Esophagus mucosa (tissue), 1 donor: ENCODE results near the gene HOTAIR. TPM values are rescaled to one million over a fixed set of nuclear protein-coding genes. Genes with fewer than 3 reads are reported as not detected.

Experiments
- ATAC-seq: fragments of 200-7000 bp; cut with Tn5 transposase; one replicate; pipeline ENCODE4 v1.9.1; 2020
- total RNA-seq: library from RNA; stranded (reverse); gene quantifications from one replicate; pipeline ENCODE4 v1.2.4, GENCODE V29; 2023
- donor health status: DM: yes; HTN: yes; CAD: no.

HOTAIR gene
- total RNA-seq, 1 donor from 2014 or later = not detected

DNA sequence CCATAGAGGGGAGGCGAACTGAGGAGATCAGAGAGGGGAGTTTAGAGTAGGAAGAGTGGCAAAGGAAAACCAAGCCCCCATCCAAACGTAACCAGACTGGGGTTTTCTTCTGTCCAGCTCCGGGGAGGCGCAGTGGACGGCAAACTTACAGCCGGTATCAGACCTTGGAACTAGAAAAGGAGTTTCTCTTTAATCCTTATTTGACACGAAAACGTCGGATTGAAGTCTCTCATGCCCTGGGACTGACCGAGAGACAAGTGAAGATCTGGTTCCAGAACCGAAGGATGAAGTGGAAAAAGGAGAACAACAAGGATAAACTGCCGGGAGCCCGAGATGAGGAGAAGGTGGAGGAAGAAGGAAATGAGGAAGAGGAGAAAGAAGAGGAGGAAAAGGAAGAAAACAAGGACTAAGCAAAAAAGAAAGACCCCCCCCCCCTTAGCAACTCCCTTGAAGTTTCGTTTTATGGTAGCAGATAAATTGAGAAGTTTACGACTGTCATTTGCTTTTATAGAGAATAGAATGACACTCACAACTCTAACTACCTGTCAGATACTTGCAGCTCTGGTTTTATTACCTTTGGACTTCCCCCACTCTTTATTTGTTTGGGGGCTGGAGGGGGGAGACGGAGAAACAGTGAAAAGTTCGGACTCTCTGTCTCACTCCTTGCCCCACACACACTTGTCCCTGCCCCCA is 36.4 kb upstream of the HOTAIR start:
- ATAC-seq = no peak

DNA sequence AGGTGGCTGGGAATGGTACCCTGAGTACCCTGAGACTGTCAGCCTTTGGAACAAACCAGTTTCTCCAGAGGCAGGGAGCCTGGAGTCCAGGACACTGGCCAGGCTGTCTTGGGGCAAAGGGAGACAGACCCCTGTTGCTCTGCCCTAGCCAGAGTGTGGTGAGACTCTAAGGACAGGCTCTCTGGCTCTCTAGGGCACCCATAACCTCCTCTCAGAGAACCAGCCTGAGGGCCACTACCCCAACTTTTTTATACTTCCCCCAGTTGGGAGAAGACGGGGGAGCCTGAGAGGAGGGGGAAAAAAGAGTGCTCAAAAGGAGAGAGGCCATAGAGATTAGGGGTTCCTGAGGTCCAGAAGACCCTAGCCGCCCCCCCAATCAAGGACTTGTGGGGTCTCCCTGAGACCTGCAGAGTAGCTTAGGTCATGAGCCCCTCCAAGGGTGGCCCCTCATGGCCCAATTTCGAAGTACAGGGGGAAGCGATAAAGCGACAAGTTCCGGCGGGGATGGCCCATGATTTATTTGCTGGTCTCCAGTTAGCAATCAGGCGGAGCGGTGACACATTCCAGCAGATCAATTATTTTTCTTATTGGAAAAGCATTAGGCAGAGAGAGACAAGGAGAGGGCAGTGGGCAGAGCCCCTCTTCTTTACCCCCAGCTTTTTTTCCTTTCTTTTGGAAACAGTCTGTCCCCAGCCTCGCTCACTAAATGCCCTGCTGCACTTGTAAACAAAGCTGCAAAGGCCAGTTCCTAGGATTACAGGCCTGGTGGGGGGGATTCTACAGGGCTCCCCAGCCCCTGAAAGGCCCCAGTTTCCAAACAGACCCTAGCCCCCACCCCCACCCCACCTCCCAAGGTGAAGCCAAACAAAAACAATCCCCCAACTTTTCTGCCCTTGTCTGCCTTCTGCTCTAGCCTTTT is 35.6 kb upstream of the HOTAIR start:
- no peak for ATAC-seq

DNA sequence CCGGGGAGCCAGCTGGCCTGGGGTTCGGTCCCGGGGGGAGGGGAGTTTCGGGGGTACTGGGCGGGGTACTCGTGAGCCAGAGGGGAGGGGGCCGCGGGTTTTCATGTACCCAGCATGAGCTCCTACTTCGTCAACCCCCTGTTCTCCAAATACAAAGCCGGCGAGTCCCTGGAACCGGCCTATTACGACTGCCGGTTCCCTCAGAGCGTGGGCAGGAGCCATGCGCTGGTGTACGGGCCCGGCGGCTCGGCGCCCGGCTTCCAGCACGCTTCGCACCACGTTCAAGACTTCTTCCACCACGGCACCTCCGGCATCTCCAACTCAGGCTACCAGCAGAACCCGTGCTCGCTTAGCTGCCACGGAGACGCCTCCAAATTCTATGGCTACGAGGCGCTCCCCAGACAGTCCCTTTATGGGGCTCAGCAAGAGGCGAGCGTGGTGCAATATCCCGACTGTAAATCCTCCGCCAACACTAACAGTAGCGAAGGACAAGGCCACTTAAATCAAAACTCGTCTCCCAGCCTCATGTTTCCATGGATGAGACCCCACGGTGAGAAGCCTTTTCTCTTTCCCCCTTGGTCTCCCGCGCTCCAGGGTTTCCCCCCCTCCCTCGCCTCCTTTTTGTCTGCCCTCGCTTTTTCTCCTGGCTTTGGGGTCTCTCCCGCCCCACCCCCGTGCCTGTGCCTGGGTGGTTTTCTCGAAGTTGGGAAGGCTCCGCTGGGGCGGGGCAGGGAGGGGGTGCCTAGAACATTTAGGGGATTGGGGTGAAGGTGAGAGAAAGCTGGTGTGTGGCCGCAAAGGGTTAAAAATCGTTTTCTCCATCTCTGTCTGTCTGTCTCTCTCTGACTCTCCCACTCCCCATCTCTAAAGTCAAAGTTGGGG is 34.7 kb upstream of the HOTAIR start:
- ATAC-seq = peak; percentile 30

DNA sequence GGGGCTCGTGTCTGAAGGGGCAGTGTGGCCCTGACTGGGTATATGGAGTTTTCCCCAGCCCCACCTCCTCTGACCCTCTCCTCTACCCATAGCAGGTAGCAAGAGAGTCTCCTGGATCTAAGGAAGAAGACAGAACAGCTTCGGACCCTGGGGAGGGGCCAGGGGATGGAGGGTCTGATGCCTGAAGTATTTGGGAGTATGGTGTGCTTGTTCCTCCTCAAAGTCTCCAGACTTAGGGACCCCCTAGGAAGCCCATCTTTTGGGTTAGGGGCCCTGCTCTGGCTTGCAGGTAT is 33.5 kb upstream of the HOTAIR start:
- no peak for ATAC-seq

DNA sequence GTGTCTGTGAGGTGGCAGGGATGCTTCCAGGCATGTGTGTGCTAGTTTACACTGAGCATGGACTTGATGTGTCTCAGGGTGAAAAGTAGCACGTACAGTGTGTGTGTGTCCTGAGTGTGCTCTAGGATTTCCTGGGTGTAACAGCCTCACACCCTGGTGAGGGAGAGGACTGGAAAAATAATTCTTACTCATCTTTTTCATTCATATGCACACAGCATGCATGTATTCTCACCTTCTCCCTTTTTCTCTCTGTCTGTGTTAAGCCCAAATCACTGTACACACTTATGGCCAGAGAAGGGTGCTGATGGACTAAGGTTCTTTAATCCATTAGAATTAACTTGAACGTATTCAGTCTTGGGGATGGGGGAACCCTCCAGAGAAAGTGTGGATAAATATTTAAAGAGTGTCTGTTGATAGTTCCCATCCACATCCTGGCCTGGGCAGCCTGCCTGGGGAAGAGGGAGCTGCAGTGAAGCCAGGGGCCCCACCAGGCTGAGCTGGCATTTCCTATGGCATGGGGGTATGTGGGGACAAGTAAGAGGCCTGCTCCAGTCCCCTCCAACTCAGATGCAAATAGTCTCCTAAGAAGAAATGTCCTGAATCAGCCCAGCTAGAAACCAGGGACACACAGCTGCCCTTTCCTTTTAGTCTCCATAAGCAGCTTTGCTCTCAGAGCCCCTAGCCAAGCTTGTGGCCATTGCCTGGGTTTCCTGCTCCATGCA is 32.9 kb upstream of the HOTAIR start:
- ATAC-seq = no peak

DNA sequence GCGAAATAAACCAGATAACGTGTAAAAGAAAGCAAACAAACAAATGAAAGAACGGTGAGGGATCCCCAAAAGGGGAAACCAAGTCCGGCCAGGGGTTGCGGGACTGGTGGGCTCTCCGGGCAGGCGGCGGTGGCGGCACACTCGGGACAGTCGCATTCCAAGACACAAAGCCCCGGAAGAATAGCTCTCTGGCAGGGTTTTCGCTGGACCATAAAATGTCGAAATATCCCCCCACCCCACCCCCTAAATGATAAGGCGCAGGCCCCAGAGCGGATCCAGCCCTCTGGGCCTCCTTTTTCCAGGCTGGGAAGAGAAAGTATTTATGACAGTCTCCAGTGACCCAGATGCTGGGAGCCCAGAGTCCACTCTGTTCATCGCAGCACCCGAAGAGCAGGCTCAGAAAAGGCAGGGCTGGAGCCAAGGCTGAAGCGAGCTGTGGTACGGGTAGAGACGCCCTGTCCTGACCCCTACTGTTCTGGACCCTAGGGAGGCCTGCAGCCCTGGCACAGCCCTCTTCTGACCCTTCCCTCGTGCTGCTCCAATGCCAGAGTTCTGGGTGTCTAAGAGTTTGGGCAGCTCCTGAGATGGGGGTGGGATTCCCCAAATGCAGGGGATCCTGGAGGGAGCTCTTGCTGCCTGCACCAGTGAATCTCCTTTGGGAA is 31.9 kb upstream of the HOTAIR start:
- no peak for ATAC-seq

DNA sequence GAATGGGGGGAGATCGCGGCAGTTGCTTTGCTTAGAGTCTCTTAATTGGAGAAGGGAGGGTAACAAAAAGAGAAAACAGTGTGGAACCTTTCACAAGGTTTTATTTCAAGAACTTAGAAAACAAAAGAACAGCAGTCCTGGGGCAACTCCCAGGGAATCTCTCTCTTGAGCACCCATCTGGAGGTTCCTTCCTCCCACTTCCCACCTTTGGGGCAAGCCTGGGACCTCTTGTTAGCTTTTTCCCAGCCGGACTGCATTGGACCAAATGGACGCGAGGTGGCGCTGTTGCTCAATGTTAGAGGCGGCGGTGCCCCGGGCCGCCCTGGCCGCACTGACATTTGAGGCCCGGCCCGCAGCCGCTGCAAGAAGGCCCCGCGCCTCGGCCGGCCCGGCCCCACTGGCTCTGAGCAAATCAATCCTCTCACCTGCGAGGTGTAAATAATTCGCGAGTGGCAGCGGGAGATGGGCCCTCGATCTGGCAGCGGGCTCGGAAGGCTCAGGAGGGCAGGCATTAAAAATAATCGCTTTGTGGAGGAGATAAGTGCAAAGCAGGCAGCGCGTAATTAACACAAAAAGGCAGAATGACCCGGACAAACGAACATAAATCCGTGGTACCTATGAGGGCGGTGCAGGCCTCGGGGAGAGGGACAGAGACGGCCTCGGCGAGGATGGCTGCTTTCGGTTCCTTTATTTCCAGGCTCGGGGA is 31.3 kb upstream of the HOTAIR start:
- peak; percentile 75 for ATAC-seq

DNA sequence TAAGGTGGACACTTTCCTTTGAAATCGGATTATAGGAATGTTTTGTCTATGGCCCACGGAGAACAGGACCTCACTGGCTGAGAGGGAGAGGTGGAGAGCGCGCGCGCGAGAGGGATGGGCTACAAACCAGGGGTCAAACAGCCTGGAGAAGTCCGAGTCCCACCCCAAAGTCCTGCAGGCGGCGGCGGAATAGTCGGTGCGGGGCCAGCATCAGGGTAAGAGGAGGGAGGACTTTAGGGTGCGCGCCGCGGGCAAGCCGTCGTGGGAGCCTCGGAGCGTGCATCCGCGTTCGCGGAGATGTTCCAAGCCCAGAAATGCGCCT is 30.7 kb upstream of the HOTAIR start:
- no peak for ATAC-seq

DNA sequence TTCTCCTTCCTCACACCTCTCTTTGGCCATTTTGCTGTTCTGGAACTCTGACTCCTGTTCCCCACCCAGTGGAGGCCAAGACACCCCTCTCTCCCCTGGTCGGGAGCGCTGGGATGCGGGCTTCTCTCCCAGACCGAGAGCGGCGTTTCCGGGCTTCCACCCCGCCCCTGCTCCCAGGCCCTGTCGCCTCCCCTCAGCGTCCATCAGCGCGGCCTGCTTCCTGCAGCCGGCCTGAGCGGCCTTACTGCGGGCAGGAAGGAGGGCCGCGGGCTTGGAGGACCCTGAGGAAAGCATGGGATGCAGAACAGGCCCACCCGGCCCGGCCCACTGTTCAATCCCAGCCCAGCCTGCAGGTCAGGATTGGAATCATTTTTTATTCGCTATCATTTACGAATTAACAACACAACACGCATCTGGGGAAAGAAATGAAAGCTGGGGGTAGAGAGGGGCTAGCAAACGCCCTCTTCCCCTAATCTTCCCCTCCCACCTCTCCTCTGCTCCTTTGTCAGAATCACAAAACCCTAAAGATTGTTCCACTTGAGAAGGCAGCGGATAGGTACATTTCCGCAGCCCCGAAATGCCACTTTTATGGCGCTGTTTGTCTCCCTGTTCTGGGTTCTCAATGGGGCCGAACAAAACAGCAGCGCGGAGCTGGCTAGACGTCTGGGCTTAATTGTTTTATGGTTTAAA is 30.2 kb upstream of the HOTAIR start:
- no peak for ATAC-seq

DNA sequence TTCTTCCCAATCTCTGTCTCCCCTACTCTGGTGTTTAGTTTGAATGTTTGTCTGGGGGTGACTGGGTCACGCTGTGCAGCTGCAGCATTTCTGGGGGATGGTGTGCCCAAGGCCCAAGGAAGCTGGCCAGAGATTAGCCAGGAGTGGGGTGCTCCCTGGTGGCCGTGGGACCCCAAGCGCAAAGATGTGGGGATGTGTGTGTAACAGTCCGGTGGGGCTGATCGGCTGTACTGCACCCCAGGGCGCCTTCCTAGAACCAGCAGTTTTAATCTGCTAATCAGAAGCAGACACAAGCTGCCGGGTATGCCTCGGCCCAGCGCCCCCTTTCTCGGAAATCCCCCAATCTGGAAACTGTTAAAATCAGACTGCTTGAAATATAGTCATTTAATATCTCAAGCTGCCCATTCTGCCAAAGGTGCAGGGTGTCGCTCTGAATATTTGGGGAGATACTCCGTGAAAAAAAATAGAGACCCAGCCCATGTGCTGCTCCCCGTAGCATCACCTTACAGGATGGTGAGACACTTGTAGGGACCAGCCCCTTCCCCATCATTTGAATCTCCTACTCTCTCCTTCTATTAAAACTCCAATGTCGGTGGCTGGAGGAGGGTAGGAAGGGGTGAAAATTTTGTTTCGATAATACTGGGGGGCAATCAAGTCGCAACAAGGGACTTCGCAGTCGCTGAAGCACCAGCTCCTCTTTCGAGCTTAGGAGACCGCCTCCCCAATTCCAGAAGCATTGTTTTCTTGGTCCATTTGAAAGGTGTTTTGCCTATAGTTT is 29.5 kb upstream of the HOTAIR start:
- ATAC-seq = no peak

DNA sequence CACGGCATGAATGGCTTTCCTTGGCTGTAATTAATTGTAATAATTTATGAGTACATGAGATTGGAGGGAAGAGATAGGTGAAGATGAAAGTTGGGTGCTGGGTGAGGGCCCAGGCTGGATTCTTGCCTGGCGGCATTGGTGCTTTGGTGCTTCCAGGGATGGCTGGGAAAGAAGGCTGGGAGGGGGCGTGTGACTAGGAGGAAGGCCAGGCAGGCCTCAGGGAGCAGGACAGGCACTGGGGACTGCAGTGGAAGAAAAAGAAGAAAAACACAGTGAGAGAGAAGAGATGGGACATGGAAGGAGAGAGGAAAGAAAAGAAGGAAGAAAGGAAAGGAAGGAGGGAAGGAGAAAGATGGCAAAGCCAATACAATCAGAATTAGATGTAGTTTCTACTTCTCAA is 28.9 kb upstream of the HOTAIR start:
- ATAC-seq = no peak

DNA sequence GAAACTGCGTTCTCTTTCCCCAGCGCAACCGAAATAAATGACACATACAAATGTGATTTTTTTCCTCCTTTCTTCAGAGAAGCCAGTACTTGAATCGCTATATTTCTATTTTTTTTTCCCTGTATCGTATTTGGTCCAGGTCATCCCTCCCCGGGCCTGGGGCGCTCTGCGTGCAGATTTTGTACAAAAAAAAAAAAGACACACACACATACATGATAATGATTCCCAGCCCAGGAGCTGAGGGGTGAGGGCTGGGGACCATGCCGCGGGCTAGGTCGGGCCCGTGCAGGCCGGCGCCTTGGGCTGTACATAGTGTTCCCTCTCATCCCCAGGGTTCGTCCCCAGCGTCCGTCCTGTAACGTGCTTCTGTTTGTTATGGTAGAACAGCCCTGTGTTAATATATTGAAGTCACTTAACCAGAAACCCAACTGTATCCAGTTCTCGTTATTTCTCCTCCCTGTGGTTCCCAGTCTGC is 28.2 kb upstream of the HOTAIR start:
- ATAC-seq = no peak

DNA sequence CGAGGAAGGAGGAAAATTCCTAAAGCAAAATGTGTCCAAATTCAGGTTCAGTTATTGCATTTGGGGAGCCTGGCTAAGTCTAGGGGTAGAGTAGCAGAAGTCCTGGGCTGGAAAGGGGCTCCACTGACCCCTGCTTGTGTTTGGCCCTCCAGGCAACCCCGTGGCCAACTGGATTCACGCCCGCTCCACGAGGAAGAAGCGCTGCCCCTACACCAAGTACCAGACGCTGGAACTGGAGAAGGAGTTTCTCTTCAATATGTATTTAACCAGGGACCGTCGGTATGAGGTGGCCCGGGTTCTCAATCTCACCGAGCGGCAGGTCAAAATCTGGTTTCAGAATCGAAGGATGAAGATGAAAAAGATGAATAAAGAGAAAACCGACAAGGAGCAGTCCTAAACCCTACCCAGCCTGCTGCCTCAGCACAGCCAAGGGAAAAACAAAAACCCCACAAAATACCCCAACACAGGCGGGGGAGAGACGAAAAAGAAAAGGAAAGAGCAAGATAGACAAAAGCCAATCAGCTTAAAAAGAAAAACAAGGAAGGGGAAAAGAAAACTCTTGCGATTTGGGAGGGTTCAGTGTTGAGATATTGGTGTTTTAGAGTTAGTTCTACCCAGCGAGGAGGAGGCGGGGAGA is 27.6 kb upstream of the HOTAIR start:
- ATAC-seq = no peak

DNA sequence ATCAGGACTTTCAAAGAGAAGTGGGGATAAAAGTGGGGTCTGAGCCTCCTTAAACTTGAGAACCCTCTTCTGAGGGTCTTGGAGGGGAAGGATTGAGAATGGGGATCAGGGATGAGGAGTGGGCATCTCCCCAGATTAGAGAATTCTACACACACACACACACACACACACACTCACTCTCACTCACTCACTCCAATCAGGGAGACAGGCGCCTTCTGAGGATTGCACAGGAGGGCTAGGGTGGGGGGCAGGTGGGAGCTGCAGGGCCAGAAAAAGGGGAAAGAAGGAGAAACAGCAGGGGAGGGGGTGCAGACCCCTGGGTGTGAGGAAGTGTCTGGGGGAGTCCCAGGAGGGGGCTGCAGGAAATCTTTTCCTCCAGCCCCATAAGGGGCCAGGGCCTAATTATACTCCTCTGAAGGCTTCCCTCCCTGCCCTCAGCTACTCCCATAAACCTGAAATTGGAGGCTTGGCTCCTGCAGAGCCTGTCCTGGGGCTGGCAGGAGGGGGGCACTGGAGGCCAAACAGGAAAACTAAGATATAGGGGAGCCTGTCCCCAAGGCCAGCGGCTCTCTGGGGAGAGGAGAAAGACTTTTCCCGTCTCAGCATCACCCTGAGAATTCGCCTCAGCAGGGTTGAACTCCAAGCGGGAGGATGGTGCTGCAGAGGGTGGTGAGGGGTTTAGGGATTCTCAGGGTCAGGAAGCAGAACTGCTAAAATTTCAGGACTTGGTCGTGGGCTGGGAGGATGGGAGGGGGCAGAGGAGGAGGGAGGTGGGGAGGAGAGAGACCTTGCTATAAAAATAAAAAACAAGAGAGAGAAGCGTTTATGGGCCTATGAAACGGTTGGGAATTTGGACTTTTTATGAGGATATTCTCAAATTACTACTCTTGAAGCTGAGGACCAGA is 26.8 kb upstream of the HOTAIR start:
- ATAC-seq = no peak

DNA sequence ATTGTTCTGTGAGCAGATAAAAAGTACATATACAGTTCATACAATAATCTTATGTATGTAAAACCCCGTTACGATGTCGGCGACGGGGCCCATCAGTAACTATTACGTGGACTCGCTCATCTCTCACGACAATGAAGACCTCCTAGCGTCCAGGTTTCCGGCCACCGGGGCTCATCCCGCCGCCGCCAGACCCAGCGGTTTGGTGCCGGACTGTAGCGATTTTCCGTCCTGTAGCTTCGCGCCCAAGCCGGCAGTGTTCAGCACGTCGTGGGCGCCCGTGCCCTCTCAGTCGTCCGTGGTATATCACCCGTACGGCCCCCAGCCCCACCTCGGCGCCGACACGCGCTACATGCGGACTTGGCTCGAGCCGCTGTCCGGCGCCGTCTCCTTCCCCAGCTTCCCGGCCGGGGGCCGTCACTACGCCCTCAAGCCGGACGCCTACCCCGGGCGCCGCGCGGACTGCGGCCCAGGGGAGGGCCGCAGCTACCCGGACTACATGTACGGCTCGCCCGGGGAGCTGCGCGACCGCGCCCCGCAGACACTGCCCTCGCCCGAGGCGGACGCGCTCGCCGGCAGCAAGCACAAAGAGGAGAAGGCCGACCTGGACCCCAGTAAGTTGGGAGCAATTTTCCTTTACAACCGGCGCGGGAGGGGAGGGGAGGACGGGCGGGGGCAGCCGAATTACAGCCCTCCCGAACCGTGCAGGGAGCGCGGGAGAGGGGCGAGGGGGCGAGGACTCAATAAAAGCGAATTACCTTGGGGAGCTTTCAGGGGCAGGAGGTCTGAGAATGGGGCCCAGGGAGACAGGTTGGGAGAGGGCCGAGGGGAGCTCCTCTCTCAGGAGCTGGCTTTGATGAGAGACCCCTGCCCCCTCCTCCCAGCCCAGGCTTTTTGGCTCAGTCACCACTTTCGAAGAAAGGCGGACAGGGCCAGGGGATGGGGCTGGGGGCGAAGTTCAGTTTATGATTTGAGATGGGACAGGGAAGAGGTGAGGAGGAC is 25.7 kb upstream of the HOTAIR start, which contains the start of gene HOXC9:
HOXC9 (plus strand) TSS at position 46 of the 999 bp plus-strand sequence; CDS start at position 74, 28 bp downstream.
- ATAC-seq = peak; percentile 20

DNA sequence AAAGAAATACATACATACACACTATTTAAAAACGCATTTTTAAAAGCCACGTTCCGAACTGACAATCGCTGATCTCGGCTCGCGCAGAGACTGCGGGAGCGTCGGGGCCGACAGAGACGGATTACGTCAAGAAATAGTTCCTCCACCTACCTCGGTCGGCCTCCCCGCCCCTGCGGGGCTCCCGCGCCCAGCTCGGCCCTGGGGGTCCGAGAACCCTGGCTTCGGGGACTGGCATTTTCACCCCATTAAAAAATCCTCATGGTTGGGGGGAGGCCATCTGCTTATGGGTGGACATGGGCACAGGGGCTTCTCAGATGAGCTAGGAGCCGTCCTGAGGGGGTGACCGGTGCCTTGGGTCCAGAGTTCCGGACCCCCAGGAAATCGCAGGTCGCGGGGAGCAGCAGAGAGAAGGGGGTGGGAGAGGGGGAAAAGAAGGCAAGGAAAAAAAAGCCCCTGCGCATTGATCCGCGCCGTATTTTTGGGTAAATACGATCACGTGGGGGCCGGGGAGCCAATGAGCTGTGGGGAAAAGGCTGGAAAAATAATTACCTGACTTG is 24.9 kb upstream of the HOTAIR start:
- ATAC-seq = peak; percentile 27

DNA sequence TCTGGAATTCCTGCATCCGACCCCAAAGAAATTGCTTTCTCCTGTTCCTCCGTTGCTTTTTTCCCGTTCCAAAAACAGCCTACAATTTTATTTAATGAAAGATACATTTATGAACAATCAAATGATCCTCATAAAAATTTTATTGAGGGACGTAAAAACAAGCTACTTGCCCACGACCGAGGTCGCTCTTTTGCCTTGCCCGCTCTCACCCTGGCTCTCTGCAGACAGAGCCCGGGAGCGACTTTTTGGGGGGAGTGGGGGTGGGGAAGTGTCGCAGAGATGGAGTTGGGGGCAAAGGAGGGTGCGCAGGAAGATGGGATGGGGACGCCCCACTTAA is 24.1 kb upstream of the HOTAIR start:
- no peak for ATAC-seq
